ENCODE data around the gene IGIP.

IGIP gene

GRCh38 chr5:140178086-140178410, 52.3 kb downstream of the IGIP start:
- TF ChIP-seq TAF1 (IDR thresholded peaks at IDR 0.05; ENCODE audit: borderline replicate concordance, insufficient read depth, low read length) = no peak
- TF ChIP-seq FOXP2 (optimal IDR thresholded peaks at IDR 0.05; ENCODE audit: borderline replicate concordance, extremely low read depth, extremely low read length, insufficient read depth) = no peak
- no peak for TF ChIP-seq POLR2AphosphoS5 (IDR thresholded peaks at IDR 0.05; ENCODE audit: low read depth, low read length)
- no peak for TF ChIP-seq SIN3A (IDR thresholded peaks at IDR 0.05; ENCODE audit: borderline replicate concordance, insufficient read depth, low read length)
- no peak for TF ChIP-seq REST (IDR thresholded peaks at IDR 0.05; ENCODE audit: insufficient read depth in 1 of 2, low read depth in 2 of 2, low read length in 2 of 2)

DNA sequence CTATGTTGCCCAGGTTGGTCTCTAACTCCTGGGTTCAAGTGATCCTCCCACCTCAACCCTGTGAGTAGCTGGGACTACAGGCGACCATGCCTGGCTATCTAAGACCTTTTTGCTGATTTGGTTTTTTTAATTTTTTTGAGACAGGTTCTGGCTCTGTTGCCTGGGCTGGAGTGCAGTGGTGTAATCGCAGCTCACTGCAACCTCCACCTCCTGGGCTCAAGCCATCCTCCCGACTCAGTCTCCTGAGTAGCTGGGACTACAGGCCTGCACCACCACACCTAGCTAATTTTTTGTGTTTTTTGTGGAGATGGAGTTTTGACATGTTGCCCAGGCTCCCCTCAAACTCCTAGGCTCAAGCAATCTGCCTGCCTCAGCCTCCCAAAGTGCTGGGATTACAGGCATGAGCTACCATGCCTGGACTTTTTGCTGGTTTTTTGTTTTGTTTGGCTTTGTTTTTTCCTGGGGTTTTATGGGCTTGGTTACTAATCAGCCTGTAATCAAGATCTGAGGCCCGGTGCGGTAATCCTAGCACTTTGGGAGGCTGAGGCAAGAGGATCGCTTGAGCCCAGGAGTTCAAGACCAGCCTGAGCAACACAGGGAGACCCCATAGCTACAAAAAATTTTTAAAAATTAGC, 52.9 kb downstream of the IGIP start:
- no peak for TF ChIP-seq FOXP2 (optimal IDR thresholded peaks at IDR 0.05; ENCODE audit: borderline replicate concordance, extremely low read depth, extremely low read length, insufficient read depth)

Data from PFSK-1 (cell line).